ENCODE data around the gene PTPRG.

The PTPRG gene

GRCh38 chr3:61912158-61912557 is 350.8 kb downstream of the PTPRG start:
- Histone ChIP-seq H3K79me2 (ENCODE audit: control insufficient read depth, low read length) (no peaks in the 10 kb centered on the region), H3K36me3 (ENCODE audit: control insufficient read depth, low read length) (no peaks in the 10 kb centered on the region), H3K9me2 (replicated peaks; ENCODE audit: control insufficient read depth, low read length) (no peaks in the 10 kb centered on the region), H3K27ac (ENCODE audit: low read depth, low read length) (no peak overlapping the region), H3K27me3 (ENCODE audit: control insufficient read depth, low read length) (no peaks in the 10 kb centered on the region), H3F3A (ENCODE audit: control insufficient read depth, insufficient read depth) (no peaks in the 10 kb centered on the region), H3K4me1 (ENCODE audit: control insufficient read depth, low read length) (peaks cover 7% of the 10 kb centered on the region), H3K9me3 (ENCODE audit: control insufficient read depth, insufficient read depth, low read length) (no peaks in the 10 kb centered on the region), H3K4me3 (ENCODE audit: low read length) (no peak overlapping the region), H3K4me2 (ENCODE audit: low read length) (no peak overlapping the region), H4K20me1 (ENCODE audit: control insufficient read depth, insufficient read depth, low read depth, low read length) (no peaks in the 10 kb centered on the region)
- TF ChIP-seq EZH2phosphoT487 (IDR thresholded peaks at IDR 0.05; ENCODE audit: borderline replicate concordance, low read length) = no peak
- no peak for TF ChIP-seq CTCF (IDR thresholded peaks at IDR 0.05; ENCODE audit: low read depth, low read length, poor library complexity, severe bottlenecking)

GRCh38 chr3:61913701-61914100 is 352.3 kb downstream of the PTPRG start:
- no peaks in the 10 kb centered on the region for H3K9me2 ChIP-seq (replicated peaks; ENCODE audit: control insufficient read depth, low read length)
- no peaks in the 10 kb centered on the region for H4K20me1 ChIP-seq (ENCODE audit: control insufficient read depth, insufficient read depth, low read depth, low read length)
- no peak overlapping the region for H3K4me2 ChIP-seq (ENCODE audit: low read length)
- H3K79me2 ChIP-seq (ENCODE audit: control insufficient read depth, low read length) = no peaks in the 10 kb centered on the region
- no peaks in the 10 kb centered on the region for H3K9me3 ChIP-seq (ENCODE audit: control insufficient read depth, insufficient read depth, low read length)
- no peak overlapping the region for H3K27ac ChIP-seq (ENCODE audit: low read depth, low read length)
- H3K4me3 ChIP-seq (ENCODE audit: low read length) = no peak overlapping the region
- peaks cover 7% of the 10 kb centered on the region for H3K4me1 ChIP-seq (ENCODE audit: control insufficient read depth, low read length)
- no peak for TF ChIP-seq CTCF (IDR thresholded peaks at IDR 0.05; ENCODE audit: low read depth, low read length, poor library complexity, severe bottlenecking)
- no peak for TF ChIP-seq EZH2phosphoT487 (IDR thresholded peaks at IDR 0.05; ENCODE audit: borderline replicate concordance, low read length)
- H3K27me3 ChIP-seq (ENCODE audit: control insufficient read depth, low read length) = peaks cover 2% of the 10 kb centered on the region; the same call in 1 of the 2 replicates
- no peaks in the 10 kb centered on the region for H3F3A ChIP-seq (ENCODE audit: control insufficient read depth, insufficient read depth)
- no peaks in the 10 kb centered on the region for H3K36me3 ChIP-seq (ENCODE audit: control insufficient read depth, low read length)

GRCh38 chr3:61914276-61914675 is 352.9 kb downstream of the PTPRG start:
- Histone ChIP-seq H3K9me3 (ENCODE audit: control insufficient read depth, insufficient read depth, low read length) (no peaks in the 10 kb centered on the region), H3K27me3 (ENCODE audit: control insufficient read depth, low read length) (peaks cover 8% of the 10 kb centered on the region), H3K27ac (ENCODE audit: low read depth, low read length) (no peak overlapping the region), H4K20me1 (ENCODE audit: control insufficient read depth, insufficient read depth, low read depth, low read length) (no peaks in the 10 kb centered on the region), H3K4me3 (ENCODE audit: low read length) (no peak overlapping the region), H3F3A (ENCODE audit: control insufficient read depth, insufficient read depth) (no peaks in the 10 kb centered on the region), H3K9me2 (replicated peaks; ENCODE audit: control insufficient read depth, low read length) (no peaks in the 10 kb centered on the region), H3K4me2 (ENCODE audit: low read length) (no peak overlapping the region), H3K4me1 (ENCODE audit: control insufficient read depth, low read length) (peaks cover 7% of the 10 kb centered on the region), H3K36me3 (ENCODE audit: control insufficient read depth, low read length) (no peaks in the 10 kb centered on the region), H3K79me2 (ENCODE audit: control insufficient read depth, low read length) (no peaks in the 10 kb centered on the region)
- TF ChIP-seq CTCF (IDR thresholded peaks at IDR 0.05; ENCODE audit: low read depth, low read length, poor library complexity, severe bottlenecking) (no peak), EZH2phosphoT487 (IDR thresholded peaks at IDR 0.05; ENCODE audit: borderline replicate concordance, low read length) (no peak)

GRCh38 chr3:61915296-61915695 is 353.9 kb downstream of the PTPRG start:
- no peaks in the 10 kb centered on the region for H3K9me3 ChIP-seq (ENCODE audit: control insufficient read depth, insufficient read depth, low read length)
- no peak overlapping the region for H3K27ac ChIP-seq (ENCODE audit: low read depth, low read length)
- no peak overlapping the region for H3K4me2 ChIP-seq (ENCODE audit: low read length)
- H3K4me3 ChIP-seq (ENCODE audit: low read length) = no peak overlapping the region
- H3K36me3 ChIP-seq (ENCODE audit: control insufficient read depth, low read length) = no peaks in the 10 kb centered on the region
- no peaks in the 10 kb centered on the region for H3K79me2 ChIP-seq (ENCODE audit: control insufficient read depth, low read length)
- H3K27me3 ChIP-seq (ENCODE audit: control insufficient read depth, low read length) = peaks cover 10% of the 10 kb centered on the region
- no peaks in the 10 kb centered on the region for H3F3A ChIP-seq (ENCODE audit: control insufficient read depth, insufficient read depth)
- no peaks in the 10 kb centered on the region for H3K9me2 ChIP-seq (replicated peaks; ENCODE audit: control insufficient read depth, low read length)
- peaks cover 7% of the 10 kb centered on the region for H3K4me1 ChIP-seq (ENCODE audit: control insufficient read depth, low read length)
- TF ChIP-seq CTCF (IDR thresholded peaks at IDR 0.05; ENCODE audit: low read depth, low read length, poor library complexity, severe bottlenecking) (no peak), EZH2phosphoT487 (IDR thresholded peaks at IDR 0.05; ENCODE audit: borderline replicate concordance, low read length) (no peak)
- no peaks in the 10 kb centered on the region for H4K20me1 ChIP-seq (ENCODE audit: control insufficient read depth, insufficient read depth, low read depth, low read length)

All from DOHH2 (cell line).